K562 (cell line): ENCODE data around the gene EPHA7. TPM values are rescaled to one million over a fixed set of nuclear protein-coding genes. Genes with fewer than 3 reads are reported as not detected.

Experiments used
- ATAC-seq: fragments of 200-7000 bp; cut with Tn5 transposase; 3 replicates; pipeline ENCODE4 v1.9.1; 2020; ENCODE audit warnings: moderate library complexity
- BruUV-seq: library from RNA; stranded (reverse); fragments of 400-500 nt; replicated peaks from 2 replicates; lab custom pipeline; 2021; lab: Mats Ljungman, UMichigan
- CTCF ChIA-PET: fragments of 300-600 bp; formaldehyde crosslinking; extraction: SDS; loops from one replicate; lab custom pipeline; 2021; ENCODE audit warnings: low intra/inter-chr PET ratio; lab: Yijun Ruan, JAX
- POLR2A ChIA-PET: fragments of 300-600, 350-650 bp; sonication (Branson Sonifier 250); formaldehyde crosslinking; extraction: SDS; loops from one replicate; lab custom pipeline; 2021; ENCODE audit warnings: antibody characterized with exemption, inconsistent platforms; lab: Yijun Ruan, JAX
- DNase-seq, 4 experiments: peaks; one replicate each; pipeline versions ENCODE4 v3.0.0 to v3.0.0-alpha.2; 2011 to 2018; ENCODE audit warnings: low spot score in 3 of 4, mixed read lengths in 3 of 4; ENCODE audit errors: extremely low read depth in 1 of 4
- FAIRE-seq: peaks from 2 replicates; lab custom pipeline; 2011; peaks lifted over from hg19 to GRCh38; lab: Jason Lieb, UNC
- H2AFZ ChIP-seq: 2 replicates; pipeline ENCODE4 v1.6.0; 2011; ENCODE audit warnings: low read depth, low read length, control low read depth, inconsistent platforms
- H3K27ac ChIP-seq: fragments of 200-600 bp; 3 replicates; pipeline ENCODE4 v1.8.0; 2011; ENCODE audit warnings: low read depth, mild to moderate bottlenecking, control low read depth, inconsistent platforms, low read length, moderate library complexity, mixed read lengths; ENCODE audit errors: extremely low read depth
- H3K27me3 ChIP-seq, 2 experiments: fragments of 300-600 bp in 1 of 2; 2 replicates in 1 of 2; 3 replicates in 1 of 2; pipeline versions ENCODE4 v1.6.0 to v1.8.0; 2011; ENCODE audit warnings: inconsistent platforms in 2 of 2, low read length in 2 of 2, mild to moderate bottlenecking in 1 of 2, mixed read lengths in 1 of 2, moderate library complexity in 1 of 2; ENCODE audit not compliant: control insufficient read depth in 2 of 2, insufficient read depth in 2 of 2
- H3K36me3 ChIP-seq: fragments of 300-600 bp; 3 replicates; pipeline ENCODE4 v1.8.0; 2011; ENCODE audit warnings: mild to moderate bottlenecking, low read length, inconsistent platforms; ENCODE audit not compliant: control insufficient read depth, insufficient read depth
- H3K4me1 ChIP-seq, 2 experiments: fragments of 200-600 bp in 1 of 2; replicated peaks in 1 of 2; 2 replicates in 1 of 2; 3 replicates in 1 of 2; pipeline versions ENCODE4 v1.5.1 to v1.8.0; 2011; ENCODE audit warnings: inconsistent platforms in 2 of 2, low read length in 2 of 2, mild to moderate bottlenecking in 1 of 2, mixed read lengths in 1 of 2, moderate library complexity in 1 of 2; ENCODE audit not compliant: control insufficient read depth in 2 of 2, insufficient read depth in 2 of 2
- H3K4me2 ChIP-seq: 2 replicates; pipeline ENCODE4 v1.6.1; 2011; ENCODE audit warnings: low read length, control low read depth, inconsistent platforms, mixed read lengths; ENCODE audit not compliant: insufficient read depth
- H3K4me3 ChIP-seq: fragments of 200-600 bp; sonication (generic), shearing (Covaris generic); 2 replicates; pipeline ENCODE4 v1.5.1; 2016; ENCODE audit warnings: control low read depth, inconsistent platforms
- H3K79me2 ChIP-seq: fragments of 200-600 bp; 3 replicates; pipeline ENCODE4 v1.8.0; 2011; ENCODE audit warnings: low read length, inconsistent platforms; ENCODE audit not compliant: control insufficient read depth, insufficient read depth
- H3K9ac ChIP-seq, 2 experiments: 2 replicates each; pipeline versions ENCODE4 v1.6.0 to v1.6.1; 2011; ENCODE audit warnings: low read depth in 2 of 2, low read length in 2 of 2, control low read depth in 1 of 2, inconsistent platforms in 1 of 2, mild to moderate bottlenecking in 1 of 2, mixed read lengths in 1 of 2; ENCODE audit not compliant: insufficient read depth in 1 of 2
- H3K9me1 ChIP-seq: one replicate; pipeline ENCODE4 v1.6.0; 2011; ENCODE audit warnings: inconsistent platforms, mild to moderate bottlenecking, low read length, moderate library complexity; ENCODE audit not compliant: control insufficient read depth, insufficient read depth
- H3K9me3 ChIP-seq: replicated peaks from 2 replicates; pipeline ENCODE4 v1.5.1; 2011; ENCODE audit warnings: low read depth, low read length, inconsistent platforms; ENCODE audit not compliant: control insufficient read depth, insufficient read depth
- H4K20me1 ChIP-seq: replicated peaks from 2 replicates; pipeline ENCODE4 v1.6.1; 2011; ENCODE audit warnings: low read length, inconsistent platforms, mixed read lengths; ENCODE audit not compliant: control insufficient read depth, insufficient read depth
- FOSL1 ChIP-seq: fragments of 200-800 bp; sonication (Bioruptor generic); conservative IDR thresholded peaks from 2 replicates; pipeline ENCODE4 v1.6.1; 2016; ENCODE audit warnings: missing genetic modification characterization, missing compliant biosample characterization
- FOXJ3 ChIP-seq: sonication (generic); formaldehyde crosslinking; IDR thresholded peaks from 2 replicates; pipeline ENCODE4 v1.4.0; 2020; ENCODE audit warnings: mild to moderate bottlenecking, missing genetic modification reagents
- GTF2F1 ChIP-seq: IDR thresholded peaks from 2 replicates; pipeline ENCODE4 v1.6.1; 2011; ENCODE audit warnings: low read depth, low read length, improper control_type of control experiment
- MAFK ChIP-seq: IDR thresholded peaks from 2 replicates; pipeline ENCODE4 v1.6.1; 2011; ENCODE audit warnings: low read length, improper control_type of control experiment
- NCOR1 ChIP-seq: fragments of 450-650 bp; IDR thresholded peaks from 2 replicates; pipeline ENCODE4 v1.6.1; 2016; ENCODE audit warnings: mild to moderate bottlenecking, moderate library complexity
- NFIC ChIP-seq: fragments of 450-650 bp; IDR thresholded peaks from 2 replicates; pipeline ENCODE4 v1.6.1; 2017; ENCODE audit warnings: mild to moderate bottlenecking, inconsistent platforms
- NFXL1 ChIP-seq: fragments of 450-650 bp; formaldehyde crosslinking; IDR thresholded peaks from 2 replicates; pipeline ENCODE4 v1.4.0; 2021; ENCODE audit warnings: mild to moderate bottlenecking
- ZBTB1 ChIP-seq: sonication (generic); formaldehyde crosslinking; IDR thresholded peaks from 2 replicates; pipeline ENCODE4 v1.8.1; 2023; ENCODE audit warnings: missing genetic modification reagents, low read depth, mild to moderate bottlenecking, borderline replicate concordance
- ZNF780A ChIP-seq: fragments of 250-450 bp; sonication (Bioruptor Pico); IDR thresholded peaks from 2 replicates; pipeline ENCODE4 v1.5.0; 2021; ENCODE audit warnings: mild to moderate bottlenecking
- WGBS: fragments of 100-300 bp; shearing (Covaris generic); methylation state at CpG from one replicate; pipeline ENCODE4 v1.1.6; 2016; ENCODE audit warnings: low coverage, mixed read lengths; ENCODE audit not compliant: insufficient coverage; ENCODE audit errors: missing lambda C conversion rate; 5-methylcytosine and 5-hydroxymethylcytosine counted together
- in situ Hi-C: fragments of 300-500 bp; cut with MboI; formaldehyde crosslinking; loops from 4 replicates; pipeline ENCODE4 v1.15.0; 2018; ENCODE audit warnings: inconsistent platforms, mixed read lengths
- intact Hi-C: fragments of 100-400 bp; cut with micrococcal nuclease; formaldehyde crosslinking; loops from 2 replicates; pipeline ENCODE4 v1.14.2; 2022
- polyA plus RNA-seq, 8 experiments: library from polyadenylated mRNA; depleted of rRNA in 4 of 8; stranded (reverse) in 5 of 8; unstranded in 3 of 8; fragments of >200 nt; fragmentation: Nextera tagmentation in 2 of 8; fragmentation: Illumina TruSeq in 1 of 8; extraction: Ambion mirVana in 2 of 8; extraction: Trizol in 1 of 8; gene quantifications; 2 replicates each; pipeline versions ENCODE4 v1.2.1 to v1.2.3, GENCODE V29; 2011 to 2014; ENCODE audit warnings: inconsistent platforms in 1 of 8, missing spikeins in 1 of 8
- total RNA-seq, 7 experiments: library from RNA; depleted of rRNA in 6 of 7; stranded (reverse); fragments of >200 nt in 6 of 7; fragmentation: Illumina TruSeq in 2 of 7; extraction: Trizol in 2 of 7; gene quantifications; 2 replicates each; pipeline versions ENCODE4 v1.2.1 to v1.2.3, GENCODE V29; 2011 to 2021; ENCODE audit warnings: low replicate concordance in 1 of 7
- TF ChIP-seq, protein P1 (sequence below): fragments of 450-650 bp; conservative IDR thresholded peaks from 2 replicates; pipeline ENCODE4 v1.6.1; 2016; ENCODE audit warnings: missing genetic modification characterization, low read depth, mild to moderate bottlenecking, control low read depth, missing compliant biosample characterization
- TF ChIP-seq, protein P2 (sequence below), 2 experiments: IDR thresholded peaks; 2 replicates each; pipeline ENCODE4 v1.6.1; 2011; ENCODE audit warnings: borderline replicate concordance in 1 of 2, control low read depth in 1 of 2, low read depth in 1 of 2, low read length in 1 of 2, mild to moderate bottlenecking in 1 of 2, mixed read lengths in 1 of 2, moderate library complexity in 1 of 2; ENCODE audit not compliant: insufficient read depth in 1 of 2, insufficient read length in 1 of 2, poor library complexity in 1 of 2, severe bottlenecking in 1 of 2; ENCODE audit errors: extremely low read depth in 1 of 2
- TF ChIP-seq, protein P3 (sequence below): fragments of 450-650 bp; IDR thresholded peaks from 2 replicates; pipeline ENCODE4 v1.6.1; 2018; ENCODE audit not compliant: partially characterized antibody
- TF ChIP-seq, protein P4 (sequence below): sonication (generic); formaldehyde crosslinking; IDR thresholded peaks from 2 replicates; pipeline ENCODE4 v1.8.0; 2022; ENCODE audit warnings: mild to moderate bottlenecking, missing genetic modification reagents, borderline replicate concordance

EPHA7 gene
- total and polyA plus RNA-seq, 9 of the 15 experiments (the other 6 are each of a cell fraction or from before 2014, with no cell fraction given): not detected

DNA sequence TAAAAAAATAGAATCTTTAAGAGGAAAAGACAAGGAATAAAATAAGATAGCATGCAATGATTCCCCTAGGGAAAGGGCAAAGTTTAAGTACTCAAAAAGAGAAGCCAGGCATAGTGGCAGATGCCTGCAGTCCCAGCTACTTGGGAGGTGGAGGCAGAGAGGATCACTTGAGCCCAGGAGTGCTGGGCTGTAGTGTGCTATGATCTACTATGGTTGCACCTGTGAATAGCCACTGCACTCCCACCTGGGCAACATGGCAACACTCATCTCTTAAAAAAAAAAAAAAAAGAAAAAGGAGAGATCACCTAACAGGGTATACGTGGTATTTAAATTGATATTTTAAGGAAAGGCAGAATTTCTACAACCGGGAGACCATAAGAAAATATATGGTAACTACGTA is 16.0 kb downstream of the EPHA7 start (continued):
- TF ChIP-seq ZNF780A (CRISPR knock-in tag): no peak

DNA sequence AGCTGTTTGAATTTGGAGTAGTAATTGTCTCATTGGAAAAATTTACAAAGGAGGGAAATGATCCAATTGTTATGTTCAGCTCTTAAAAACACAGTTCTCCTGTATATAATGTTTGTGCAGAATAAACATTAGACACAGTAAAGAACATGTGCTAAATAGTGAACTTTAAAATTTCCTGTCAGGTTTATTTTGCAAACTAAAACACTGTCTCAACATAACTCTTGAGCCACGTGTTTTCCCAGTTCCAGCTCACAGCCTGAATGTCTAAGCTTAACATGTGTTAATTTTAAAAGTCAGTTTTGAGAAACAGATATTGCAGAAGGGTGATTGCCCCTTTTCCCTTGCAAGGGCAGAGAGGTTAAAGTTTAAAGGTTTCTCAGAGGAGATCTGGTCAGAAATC is 20.6 kb downstream of the EPHA7 start:
- BruUV-seq: no TSS peak
- Histone ChIP-seq H3K36me3 (no peaks in the 10 kb centered on the region), H3K4me1 (no peaks in the 10 kb centered on the region), H3K9ac (no peak overlapping the region), H3K27me3 (no peaks in the 10 kb centered on the region), H3K9me1 (no peaks in the 10 kb centered on the region), H3K4me3 (no peak overlapping the region), H3K79me2 (no peaks in the 10 kb centered on the region), H4K20me1 (no peaks in the 10 kb centered on the region), H3K27ac (no peak overlapping the region), H3K9me3 (no peaks in the 10 kb centered on the region), H2AFZ (no peak overlapping the region), H3K4me2 (no peak overlapping the region)
- POLR2A ChIA-PET: no interaction called here
- in situ Hi-C loops: no loop called here
- no peak for ATAC-seq
- intact Hi-C loops: no loop called here
- CTCF ChIA-PET: no interaction called here
- FAIRE-seq: no peak
- WGBS: 0% methylated on average over 1 of the region's 1 CpG
- no peak for DNase-seq
- TF ChIP-seq, protein P1, sequence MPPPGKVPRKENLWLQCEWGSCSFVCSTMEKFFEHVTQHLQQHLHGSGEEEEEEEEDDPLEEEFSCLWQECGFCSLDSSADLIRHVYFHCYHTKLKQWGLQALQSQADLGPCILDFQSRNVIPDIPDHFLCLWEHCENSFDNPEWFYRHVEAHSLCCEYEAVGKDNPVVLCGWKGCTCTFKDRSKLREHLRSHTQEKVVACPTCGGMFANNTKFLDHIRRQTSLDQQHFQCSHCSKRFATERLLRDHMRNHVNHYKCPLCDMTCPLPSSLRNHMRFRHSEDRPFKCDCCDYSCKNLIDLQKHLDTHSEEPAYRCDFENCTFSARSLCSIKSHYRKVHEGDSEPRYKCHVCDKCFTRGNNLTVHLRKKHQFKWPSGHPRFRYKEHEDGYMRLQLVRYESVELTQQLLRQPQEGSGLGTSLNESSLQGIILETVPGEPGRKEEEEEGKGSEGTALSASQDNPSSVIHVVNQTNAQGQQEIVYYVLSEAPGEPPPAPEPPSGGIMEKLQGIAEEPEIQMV (tag): no peak
- TF ChIP-seq ZBTB1 (CRISPR knock-in tag): no peak
- TF ChIP-seq, protein P2, sequence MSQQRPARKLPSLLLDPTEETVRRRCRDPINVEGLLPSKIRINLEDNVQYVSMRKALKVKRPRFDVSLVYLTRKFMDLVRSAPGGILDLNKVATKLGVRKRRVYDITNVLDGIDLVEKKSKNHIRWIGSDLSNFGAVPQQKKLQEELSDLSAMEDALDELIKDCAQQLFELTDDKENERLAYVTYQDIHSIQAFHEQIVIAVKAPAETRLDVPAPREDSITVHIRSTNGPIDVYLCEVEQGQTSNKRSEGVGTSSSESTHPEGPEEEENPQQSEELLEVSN (IDR thresholded peaks at IDR 0.05; ENCODE audit: borderline replicate concordance in 1 of 2, extremely low read depth in 1 of 2, insufficient read depth in 1 of 2, insufficient read length in 1 of 2, low read depth in 1 of 2, low read length in 1 of 2, poor library complexity in 1 of 2, severe bottlenecking in 1 of 2): no peak
- no peak for TF ChIP-seq NCOR1
- no peak for TF ChIP-seq FOXJ3 (CRISPR knock-in tag)
- TF ChIP-seq NFXL1 (CRISPR knock-in tag): no peak
- TF ChIP-seq FOSL1 (tag): no peak
- TF ChIP-seq NFIC: no peak
- TF ChIP-seq MAFK: no peak
- TF ChIP-seq GTF2F1: no peak
- TF ChIP-seq, protein P3, sequence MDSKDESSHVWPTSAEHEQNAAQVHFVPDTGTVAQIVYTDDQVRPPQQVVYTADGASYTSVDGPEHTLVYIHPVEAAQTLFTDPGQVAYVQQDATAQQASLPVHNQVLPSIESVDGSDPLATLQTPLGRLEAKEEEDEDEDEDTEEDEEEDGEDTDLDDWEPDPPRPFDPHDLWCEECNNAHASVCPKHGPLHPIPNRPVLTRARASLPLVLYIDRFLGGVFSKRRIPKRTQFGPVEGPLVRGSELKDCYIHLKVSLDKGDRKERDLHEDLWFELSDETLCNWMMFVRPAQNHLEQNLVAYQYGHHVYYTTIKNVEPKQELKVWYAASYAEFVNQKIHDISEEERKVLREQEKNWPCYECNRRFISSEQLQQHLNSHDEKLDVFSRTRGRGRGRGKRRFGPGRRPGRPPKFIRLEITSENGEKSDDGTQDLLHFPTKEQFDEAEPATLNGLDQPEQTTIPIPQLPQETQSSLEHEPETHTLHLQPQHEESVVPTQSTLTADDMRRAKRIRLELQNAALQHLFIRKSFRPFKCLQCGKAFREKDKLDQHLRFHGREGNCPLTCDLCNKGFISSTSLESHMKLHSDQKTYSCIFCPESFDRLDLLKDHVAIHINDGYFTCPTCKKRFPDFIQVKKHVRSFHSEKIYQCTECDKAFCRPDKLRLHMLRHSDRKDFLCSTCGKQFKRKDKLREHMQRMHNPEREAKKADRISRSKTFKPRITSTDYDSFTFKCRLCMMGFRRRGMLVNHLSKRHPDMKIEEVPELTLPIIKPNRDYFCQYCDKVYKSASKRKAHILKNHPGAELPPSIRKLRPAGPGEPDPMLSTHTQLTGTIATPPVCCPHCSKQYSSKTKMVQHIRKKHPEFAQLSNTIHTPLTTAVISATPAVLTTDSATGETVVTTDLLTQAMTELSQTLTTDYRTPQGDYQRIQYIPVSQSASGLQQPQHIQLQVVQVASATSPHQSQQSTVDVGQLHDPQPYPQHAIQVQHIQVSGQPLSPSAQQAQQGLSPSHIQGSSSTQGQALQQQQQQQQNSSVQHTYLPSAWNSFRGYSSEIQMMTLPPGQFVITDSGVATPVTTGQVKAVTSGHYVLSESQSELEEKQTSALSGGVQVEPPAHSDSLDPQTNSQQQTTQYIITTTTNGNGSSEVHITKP: no peak
- TF ChIP-seq, protein P4, sequence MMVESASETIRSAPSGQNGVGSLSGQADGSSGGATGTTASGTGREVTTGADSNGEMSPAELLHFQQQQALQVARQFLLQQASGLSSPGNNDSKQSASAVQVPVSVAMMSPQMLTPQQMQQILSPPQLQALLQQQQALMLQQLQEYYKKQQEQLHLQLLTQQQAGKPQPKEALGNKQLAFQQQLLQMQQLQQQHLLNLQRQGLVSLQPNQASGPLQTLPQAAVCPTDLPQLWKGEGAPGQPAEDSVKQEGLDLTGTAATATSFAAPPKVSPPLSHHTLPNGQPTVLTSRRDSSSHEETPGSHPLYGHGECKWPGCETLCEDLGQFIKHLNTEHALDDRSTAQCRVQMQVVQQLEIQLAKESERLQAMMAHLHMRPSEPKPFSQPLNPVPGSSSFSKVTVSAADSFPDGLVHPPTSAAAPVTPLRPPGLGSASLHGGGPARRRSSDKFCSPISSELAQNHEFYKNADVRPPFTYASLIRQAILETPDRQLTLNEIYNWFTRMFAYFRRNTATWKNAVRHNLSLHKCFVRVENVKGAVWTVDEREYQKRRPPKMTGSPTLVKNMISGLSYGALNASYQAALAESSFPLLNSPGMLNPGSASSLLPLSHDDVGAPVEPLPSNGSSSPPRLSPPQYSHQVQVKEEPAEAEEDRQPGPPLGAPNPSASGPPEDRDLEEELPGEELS (CRISPR knock-in tag): no peak
